ENCODE measurements around the gene RGR.

RGR gene

GRCh38 chr10:84197643-84198042, 47.2 kb upstream of the RGR start:
- no peak overlapping the region for H3K9ac ChIP-seq (ENCODE audit: low read length)
- no peak overlapping the region for H3K4me3 ChIP-seq (ENCODE audit: low read depth, low read length, poor library complexity, severe bottlenecking)
- TF ChIP-seq EZH2 (IDR thresholded peaks at IDR 0.05; ENCODE audit: borderline replicate concordance, low read length) (no peak), CTCF (IDR thresholded peaks at IDR 0.05; ENCODE audit: low read length) (no peak)
- no peaks in the 10 kb centered on the region for H3K36me3 ChIP-seq (ENCODE audit: insufficient read depth, low read length)
- peaks cover 6% of the 10 kb centered on the region for H3K4me1 ChIP-seq (ENCODE audit: insufficient read depth, low read length, severe bottlenecking)
- H3K27me3 ChIP-seq (ENCODE audit: insufficient read depth, low read length) = 0 out of 2 replicates have a peak, but pooled peaks cover 10% of the 10 kb centered on the region
- H3F3A ChIP-seq (ENCODE audit: insufficient read depth, low read length) = no peaks in the 10 kb centered on the region
- no peak overlapping the region for H3K27ac ChIP-seq (ENCODE audit: low read depth, low read length, poor library complexity, severe bottlenecking)
- no peak overlapping the region for H3K4me2 ChIP-seq (ENCODE audit: low read length)
- no peaks in the 10 kb centered on the region for H3K9me2 ChIP-seq (ENCODE audit: low read depth, low read length)
- no peaks in the 10 kb centered on the region for H3K79me2 ChIP-seq (ENCODE audit: insufficient read depth, low read length)
- H2AFZ ChIP-seq (ENCODE audit: low read length) = no peak overlapping the region
- H3K9me3 ChIP-seq (ENCODE audit: low read length) = no peaks in the 10 kb centered on the region
- H4K20me1 ChIP-seq (ENCODE audit: insufficient read depth, low read length) = no peaks in the 10 kb centered on the region

GRCh38 chr10:84198206-84198915, 46.5 kb upstream of the RGR start:
- no peaks in the 10 kb centered on the region for H3K9me2 ChIP-seq (ENCODE audit: low read depth, low read length)
- H3K4me3 ChIP-seq (ENCODE audit: low read depth, low read length, poor library complexity, severe bottlenecking) = no peak overlapping the region
- H3K27ac ChIP-seq (ENCODE audit: low read depth, low read length, poor library complexity, severe bottlenecking) = no peak overlapping the region
- no peak overlapping the region for H2AFZ ChIP-seq (ENCODE audit: low read length)
- H3K36me3 ChIP-seq (ENCODE audit: insufficient read depth, low read length) = no peaks in the 10 kb centered on the region
- no peaks in the 10 kb centered on the region for H3F3A ChIP-seq (ENCODE audit: insufficient read depth, low read length)
- 0 out of 2 replicates have a peak, but pooled peaks cover 10% of the 10 kb centered on the region for H3K27me3 ChIP-seq (ENCODE audit: insufficient read depth, low read length)
- no peak overlapping the region for H3K9ac ChIP-seq (ENCODE audit: low read length)
- no peaks in the 10 kb centered on the region for H3K79me2 ChIP-seq (ENCODE audit: insufficient read depth, low read length)
- H3K4me2 ChIP-seq (ENCODE audit: low read length) = no peak overlapping the region
- peaks cover 6% of the 10 kb centered on the region for H3K4me1 ChIP-seq (ENCODE audit: insufficient read depth, low read length, severe bottlenecking)
- TF ChIP-seq CTCF (IDR thresholded peaks at IDR 0.05; ENCODE audit: low read length) = no peak
- TF ChIP-seq EZH2 (IDR thresholded peaks at IDR 0.05; ENCODE audit: borderline replicate concordance, low read length) = no peak
- no peaks in the 10 kb centered on the region for H4K20me1 ChIP-seq (ENCODE audit: insufficient read depth, low read length)
- H3K9me3 ChIP-seq (ENCODE audit: low read length) = no peaks in the 10 kb centered on the region

GRCh38 chr10:84200537-84201243, 44.2 kb upstream of the RGR start:
- Histone ChIP-seq H3K9me3 (ENCODE audit: low read length) (no peaks in the 10 kb centered on the region), H3K4me3 (ENCODE audit: low read depth, low read length, poor library complexity, severe bottlenecking) (no peak overlapping the region), H3K27ac (ENCODE audit: low read depth, low read length, poor library complexity, severe bottlenecking) (no peak overlapping the region), H3K9me2 (ENCODE audit: low read depth, low read length) (no peaks in the 10 kb centered on the region), H3K4me2 (ENCODE audit: low read length) (no peak overlapping the region), H4K20me1 (ENCODE audit: insufficient read depth, low read length) (no peaks in the 10 kb centered on the region), H3F3A (ENCODE audit: insufficient read depth, low read length) (no peaks in the 10 kb centered on the region), H2AFZ (ENCODE audit: low read length) (no peak overlapping the region), H3K27me3 (ENCODE audit: insufficient read depth, low read length) (0 out of 2 replicates have a peak, but pooled peaks cover 4% of the 10 kb centered on the region), H3K9ac (ENCODE audit: low read length) (no peak overlapping the region), H3K79me2 (ENCODE audit: insufficient read depth, low read length) (no peaks in the 10 kb centered on the region), H3K4me1 (ENCODE audit: insufficient read depth, low read length, severe bottlenecking) (no peaks in the 10 kb centered on the region), H3K36me3 (ENCODE audit: insufficient read depth, low read length) (no peaks in the 10 kb centered on the region)
- TF ChIP-seq CTCF (IDR thresholded peaks at IDR 0.05; ENCODE audit: low read length) = no peak
- TF ChIP-seq EZH2 (IDR thresholded peaks at IDR 0.05; ENCODE audit: borderline replicate concordance, low read length) = no peak
